GM12892 (cell line): Measurements from ENCODE around the gene PTPRR.
"Not testable (repeated sequence)": the region's sequence is repeated elsewhere in the genome, so short reads cannot be mapped to it uniquely, and the experiment has no call there.

Experiments
- DNase-seq: peaks from one replicate; pipeline ENCODE4 v3.0.0; 2011; ENCODE audit not compliant: insufficient read length
- FAIRE-seq: peaks from 2 replicates; lab custom pipeline; 2011; peaks lifted over from hg19 to GRCh38; lab: Jason Lieb, UNC
- POLR2A ChIP-seq: IDR thresholded peaks from 2 replicates; pipeline ENCODE4 v1.6.1; 2011; ENCODE audit warnings: low read depth, low read length, control low read depth
- POLR2AphosphoS5 ChIP-seq: IDR thresholded peaks from 2 replicates; pipeline ENCODE4 v1.6.1; 2011; ENCODE audit warnings: low read depth, low read length, control low read depth
- TAF1 ChIP-seq: IDR thresholded peaks from 2 replicates; pipeline ENCODE4 v1.6.1; 2011; ENCODE audit warnings: low read depth, mild to moderate bottlenecking, control low read depth, low read length, borderline replicate concordance

PTPRR gene

DNA sequence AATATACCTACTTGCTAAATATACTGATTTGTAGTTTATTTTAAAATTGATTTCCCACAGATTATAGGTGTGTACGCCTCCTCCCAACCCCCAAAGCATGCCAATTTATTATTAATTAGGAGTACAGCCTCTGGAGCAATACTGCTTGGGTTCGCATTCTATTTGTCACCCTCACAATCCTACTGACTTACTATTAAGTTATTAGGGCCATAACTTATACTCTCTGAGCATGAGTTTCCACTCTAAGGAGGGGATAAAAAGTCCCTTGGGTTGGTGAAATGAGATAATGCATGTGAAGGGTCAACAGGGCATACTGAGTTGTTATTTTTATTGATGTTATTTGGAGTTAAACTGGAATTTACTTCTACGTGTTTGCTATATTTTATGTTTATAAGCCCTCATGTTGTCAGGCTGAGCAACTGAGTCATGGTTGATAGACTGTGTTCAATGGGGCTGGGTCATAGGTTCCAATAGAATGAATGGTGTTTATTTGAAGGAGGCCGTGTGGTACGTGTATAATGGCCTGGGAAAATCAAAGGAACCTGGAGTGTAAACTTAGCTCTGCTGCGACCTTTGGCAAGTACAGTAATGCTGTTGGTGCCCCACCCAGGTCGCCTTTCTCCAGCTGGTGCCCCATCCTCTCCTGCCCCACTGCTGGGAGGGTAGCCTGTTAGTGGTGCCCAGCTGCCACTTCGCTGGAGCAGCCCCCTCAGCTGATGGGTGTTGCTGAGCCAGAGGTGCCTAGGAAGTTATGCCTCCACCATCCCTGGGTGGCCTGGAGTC is 184.0 kb downstream of the PTPRR start:
- DNase-seq (no peak), FAIRE-seq (no peak)
- TF ChIP-seq TAF1 (no peak), POLR2AphosphoS5 (no peak), POLR2A (no peak)

DNA sequence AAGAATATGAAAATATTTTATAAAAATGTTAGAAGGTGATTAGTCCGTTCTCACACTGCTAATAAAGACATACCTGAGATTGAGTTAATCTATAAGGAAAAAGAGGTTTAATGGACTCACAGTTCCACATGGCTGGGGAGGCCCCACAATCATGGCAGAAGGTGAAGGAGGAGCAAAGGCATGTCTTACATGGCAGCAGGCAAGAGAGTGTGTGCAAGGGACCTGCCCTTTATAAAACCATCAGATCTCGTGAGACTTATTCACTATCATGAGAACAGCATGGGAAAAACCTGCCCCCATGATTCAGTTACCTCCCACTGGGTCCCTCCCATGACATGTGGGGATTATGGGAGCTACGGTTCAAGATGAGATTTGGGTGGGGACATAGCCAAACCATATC is 185.3 kb downstream of the PTPRR start:
- not testable (repeated sequence) for FAIRE-seq, DNase-seq

DNA sequence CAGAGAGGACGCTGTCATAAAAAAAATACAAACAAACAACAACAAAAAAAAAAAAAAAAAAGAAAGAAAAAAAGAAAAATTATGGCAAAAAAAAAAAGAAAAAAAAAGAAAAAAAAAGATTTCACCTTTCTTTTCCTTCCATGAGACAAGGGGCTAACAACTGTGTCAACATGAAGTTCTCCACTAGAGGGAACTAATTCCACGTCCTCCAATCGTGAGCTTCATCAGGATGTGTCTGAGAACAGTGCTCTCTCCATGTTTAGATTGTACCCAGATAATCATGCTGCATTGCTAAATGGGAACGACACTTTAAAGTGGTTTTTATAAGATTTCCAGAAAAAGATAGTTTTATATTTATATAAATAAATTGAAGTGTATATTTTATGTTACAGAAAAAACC is 187.2 kb downstream of the PTPRR start:
- TF ChIP-seq POLR2AphosphoS5 (no peak), TAF1 (no peak), POLR2A (no peak)
- FAIRE-seq (no peak), DNase-seq (peak; percentile 6)

DNA sequence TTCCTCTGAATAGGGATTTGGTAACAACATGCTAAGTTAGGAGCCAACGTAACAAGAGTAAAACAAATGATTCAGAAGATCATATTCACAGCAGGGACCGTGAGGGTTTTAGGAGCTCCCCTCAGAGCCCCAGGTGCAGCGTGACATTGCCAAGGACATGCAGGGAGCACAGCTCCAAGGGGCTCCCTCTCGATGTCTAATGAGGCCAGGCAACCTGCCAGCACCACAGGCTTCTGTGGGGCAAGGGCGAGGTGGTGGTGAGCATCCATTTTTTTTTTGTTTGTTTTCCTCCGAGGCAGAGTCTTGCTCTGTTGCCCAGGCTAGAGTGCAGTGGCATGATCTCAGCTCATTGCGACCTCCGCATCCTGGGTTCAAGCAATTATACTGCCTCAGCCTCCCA is 188.3 kb downstream of the PTPRR start:
- DNase-seq (no peak), FAIRE-seq (no peak)
- no peak for TF ChIP-seq TAF1
- TF ChIP-seq POLR2A, result no peak
- TF ChIP-seq POLR2AphosphoS5, result no peak

DNA sequence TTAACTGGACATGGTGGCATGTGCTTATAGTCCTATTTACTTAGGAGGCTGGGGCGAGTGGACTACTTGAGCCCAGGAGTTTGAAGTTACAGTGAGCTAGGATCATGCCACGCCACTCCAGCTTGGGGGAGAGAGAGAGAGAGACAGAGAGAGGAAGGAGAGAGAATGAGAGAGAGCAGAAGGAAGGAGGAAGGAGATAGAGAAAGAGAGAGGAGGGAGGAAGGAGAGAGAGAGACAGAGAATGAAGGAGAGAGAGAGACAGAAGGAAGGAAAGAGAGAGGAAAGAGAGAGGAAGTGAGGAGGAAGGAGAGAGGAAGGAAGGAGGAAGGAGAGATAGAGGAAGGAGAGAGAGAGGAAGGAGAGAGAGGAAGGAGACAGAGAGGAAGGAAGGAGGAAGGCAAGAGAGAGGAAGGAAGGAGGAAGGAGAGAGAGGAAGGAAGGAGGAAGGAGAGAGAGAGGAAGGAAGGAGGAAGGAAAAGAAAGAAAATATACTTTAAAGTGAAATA is 189.8 kb downstream of the PTPRR start:
- DNase-seq (no peak), FAIRE-seq (no peak)

DNA sequence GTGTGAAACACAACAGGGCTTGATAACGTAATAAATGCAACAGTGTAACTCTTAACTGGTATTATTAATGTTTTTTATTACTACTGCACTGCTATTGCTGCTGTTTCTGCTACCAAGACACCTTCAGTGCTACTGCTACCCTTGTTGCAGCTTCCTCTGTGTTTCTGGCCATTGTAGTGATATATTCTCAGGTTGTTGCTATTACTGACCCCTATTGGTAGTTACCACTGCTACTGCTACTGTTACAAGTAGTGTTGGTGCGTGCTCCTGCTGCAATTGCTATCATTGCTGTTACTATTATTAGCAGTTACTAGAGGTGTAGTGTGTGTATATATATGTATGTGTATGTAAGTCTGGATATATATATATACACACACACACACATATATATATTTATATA is 196.1 kb downstream of the PTPRR start:
- FAIRE-seq, result no peak
- DNase-seq, result no peak
- TF ChIP-seq TAF1, result no peak
- no peak for TF ChIP-seq POLR2AphosphoS5
- no peak for TF ChIP-seq POLR2A

More for the DNA sequence above, 189.8 kb downstream of the PTPRR start:
- TF ChIP-seq POLR2A (no peak), TAF1 (no peak), POLR2AphosphoS5 (no peak)

DNA sequence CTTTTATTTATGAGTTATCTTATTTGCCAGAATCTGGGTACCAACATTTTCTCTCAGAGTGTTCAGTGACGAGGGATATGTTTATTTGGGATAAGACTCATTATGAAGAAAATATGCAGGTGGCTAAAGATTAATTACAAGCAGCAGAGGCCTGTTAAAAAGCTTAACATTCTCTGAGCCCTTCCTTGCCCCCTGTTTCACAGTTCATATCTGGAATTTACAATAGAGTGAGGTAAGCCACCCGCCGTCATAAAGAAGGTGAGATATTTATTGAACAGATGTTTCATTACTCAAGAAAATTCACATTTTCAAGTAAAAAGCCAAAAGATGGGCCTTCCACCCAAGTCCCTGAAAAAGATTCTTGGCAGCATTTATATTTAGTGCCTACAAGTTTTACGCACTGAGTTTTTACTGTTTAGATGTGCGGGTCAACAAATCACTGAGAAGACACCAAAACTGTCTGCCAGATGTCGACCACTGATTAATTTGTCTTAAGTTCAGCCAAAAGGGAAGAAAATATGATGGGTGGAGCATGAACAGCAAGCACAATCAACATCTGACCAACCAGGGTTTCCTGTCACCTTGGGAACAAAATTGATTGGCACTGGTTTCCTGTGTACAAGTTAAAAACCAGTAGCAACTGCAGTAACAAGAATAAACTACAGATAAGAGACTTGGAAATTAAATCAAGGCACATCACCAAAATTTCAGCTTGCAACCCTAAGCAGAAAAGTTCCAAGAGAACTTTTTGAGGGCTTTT is 197.8 kb downstream of the PTPRR start:
- TF ChIP-seq POLR2A (no peak), POLR2AphosphoS5 (no peak), TAF1 (no peak)
- no peak for FAIRE-seq

DNA sequence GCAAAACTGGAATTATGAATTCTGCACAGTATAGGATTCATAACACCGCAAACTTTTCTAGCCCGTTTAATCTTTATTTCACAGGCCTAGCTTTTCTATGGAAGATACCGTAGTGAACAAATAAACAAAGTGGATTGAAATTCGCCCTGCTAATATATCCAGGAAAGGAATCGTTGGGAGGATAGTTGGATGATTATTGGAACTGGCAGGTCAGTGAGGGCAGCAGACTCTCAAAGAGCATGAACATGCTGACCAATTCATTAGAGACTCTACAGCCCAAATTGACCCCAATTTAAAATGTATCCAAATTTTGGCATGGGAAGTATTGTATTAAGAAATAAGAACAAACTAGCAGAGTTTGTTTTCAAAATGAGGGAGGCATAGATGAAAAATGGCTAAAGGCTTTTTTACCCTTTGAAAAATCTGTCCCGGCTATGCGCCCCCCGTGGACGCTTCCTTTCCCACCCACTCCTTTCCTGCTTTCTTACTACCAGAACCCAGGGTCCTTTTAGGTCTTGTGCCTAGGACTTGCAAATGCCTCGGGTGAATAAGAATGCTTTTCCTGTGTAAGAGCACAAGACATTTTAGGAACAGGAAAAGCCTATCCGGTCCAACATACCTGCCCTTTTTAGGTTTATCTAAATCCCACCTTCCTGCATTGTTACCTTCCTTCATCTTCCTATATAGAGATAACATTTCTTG is 198.7 kb downstream of the PTPRR start:
- no peak for DNase-seq
- no peak for TF ChIP-seq POLR2AphosphoS5
- no peak for TF ChIP-seq TAF1
- no peak for TF ChIP-seq POLR2A
- no peak for FAIRE-seq

More for the DNA sequence above, 197.8 kb downstream of the PTPRR start:
- no peak for DNase-seq

DNA sequence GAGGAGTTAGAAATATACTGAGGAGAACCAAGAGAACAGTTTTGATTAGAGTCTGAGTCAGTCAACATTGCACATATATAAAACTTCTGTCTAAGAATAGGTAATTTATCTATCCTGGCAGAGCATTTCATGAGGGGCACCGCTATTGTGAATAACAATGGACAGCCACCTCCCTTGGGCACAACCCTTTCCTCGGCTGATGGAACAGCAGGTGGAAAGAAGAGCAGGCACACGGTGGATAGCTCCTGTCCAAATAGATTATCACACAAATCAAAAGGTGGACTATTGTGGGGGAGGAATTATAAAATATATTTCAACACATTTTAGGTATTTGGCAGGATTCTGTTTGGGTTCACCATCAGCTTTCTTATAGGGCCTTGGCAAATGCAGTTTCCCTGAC is 199.3 kb downstream of the PTPRR start:
- FAIRE-seq, result no peak
- TF ChIP-seq POLR2AphosphoS5, result no peak
- TF ChIP-seq POLR2A, result no peak
- TF ChIP-seq TAF1, result no peak
- no peak for DNase-seq

DNA sequence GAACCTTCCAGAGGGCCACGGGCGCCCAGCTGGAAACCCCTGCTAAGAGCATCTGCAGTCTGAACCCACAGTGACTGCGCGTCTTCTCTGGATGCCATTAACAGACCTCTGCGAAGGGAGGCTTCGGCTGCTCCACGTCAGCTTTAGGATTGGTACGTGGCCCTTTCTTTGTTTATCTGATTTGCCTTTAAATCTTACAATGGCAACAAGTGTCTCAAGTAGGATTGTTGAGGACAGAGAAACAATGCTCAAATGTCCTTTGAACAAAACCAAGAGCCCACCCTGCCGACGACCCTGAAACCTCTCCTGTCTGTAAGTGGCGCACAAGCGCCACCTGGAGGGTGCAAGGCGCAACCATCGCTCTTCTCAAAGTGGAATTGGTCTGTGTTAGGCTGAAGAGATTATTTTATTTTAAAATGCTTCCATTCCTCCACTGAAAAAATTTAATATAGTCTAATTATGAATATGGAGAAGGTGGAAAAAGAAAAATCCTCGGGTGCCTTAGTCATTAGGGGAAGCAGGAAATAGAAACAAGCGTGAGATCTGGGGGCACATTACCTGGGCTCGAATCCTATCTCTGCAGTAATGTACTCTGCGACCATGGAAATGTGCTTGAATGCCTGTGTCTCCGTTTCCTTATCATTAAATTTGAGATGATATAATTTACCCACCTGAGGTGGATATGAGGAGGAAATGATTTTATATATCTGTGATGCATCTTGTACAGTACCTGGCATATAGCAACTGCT is 200.7 kb downstream of the PTPRR start:
- no peak for FAIRE-seq
- DNase-seq, result no peak
- TF ChIP-seq POLR2A (no peak), POLR2AphosphoS5 (no peak), TAF1 (no peak)

DNA sequence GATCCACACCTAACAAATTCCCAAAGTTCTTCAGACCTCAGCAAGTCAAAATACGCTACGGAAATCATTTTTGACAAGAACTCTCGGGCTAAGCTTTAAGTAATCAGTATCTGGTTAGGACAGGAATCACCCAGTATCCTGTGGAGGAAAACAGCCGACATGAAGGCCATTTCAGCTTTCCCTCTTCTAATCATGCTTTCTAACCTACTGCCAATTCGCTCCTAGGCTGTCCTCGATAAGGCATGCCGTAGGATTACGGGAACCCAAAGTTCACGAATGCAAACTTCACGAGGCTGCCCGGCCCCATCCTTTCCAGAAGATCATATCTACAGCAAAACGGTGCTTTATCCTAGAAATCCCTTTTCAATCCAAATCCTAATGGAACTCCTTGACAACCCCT is 201.5 kb downstream of the PTPRR start:
- no peak for FAIRE-seq
- no peak for DNase-seq
- TF ChIP-seq TAF1 (no peak), POLR2AphosphoS5 (no peak), POLR2A (no peak)
